ENCODE results near the gene ERVFRD-1.
"Not testable (repeated sequence)": the region's sequence is repeated elsewhere in the genome, so short reads cannot be mapped to it uniquely, and the experiment has no call there.

The ERVFRD-1 gene

DNA sequence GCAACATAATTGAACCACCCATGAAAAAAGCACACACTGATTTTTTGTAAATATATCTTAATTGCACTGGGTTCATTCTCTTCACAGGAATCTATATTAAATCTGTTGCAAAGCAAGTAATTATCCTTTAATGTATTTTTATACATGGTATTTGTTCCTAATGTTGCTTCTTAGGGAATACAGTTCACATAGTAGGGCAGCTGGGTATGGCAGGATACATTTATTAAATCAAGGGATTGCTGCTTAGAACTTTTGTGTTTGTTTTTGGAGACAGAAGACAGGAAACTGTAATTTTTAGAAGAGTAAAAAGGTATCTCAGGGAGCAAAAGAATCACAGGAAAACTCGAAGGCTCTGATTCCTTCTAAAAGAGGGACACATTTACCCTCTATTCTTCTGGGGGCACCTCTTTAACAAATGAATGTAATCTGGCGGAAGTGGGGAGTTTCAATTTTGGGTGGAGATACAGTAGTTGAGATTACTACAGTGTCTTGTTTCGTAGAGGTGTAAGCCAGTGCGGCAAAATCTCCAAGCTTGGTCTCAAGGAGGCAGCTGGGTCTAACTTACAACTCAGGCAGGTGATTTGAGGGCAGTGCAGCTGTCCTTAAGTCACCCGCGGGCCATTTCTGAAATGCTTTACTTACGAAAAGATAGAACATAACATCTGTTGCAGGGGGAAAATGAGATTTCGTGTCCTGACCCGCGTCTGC, 18.7 kb downstream of the ERVFRD-1 start:
- no peak for DNase-seq (ENCODE audit: low read depth in 3 of 3, low spot score in 1 of 3)

DNA sequence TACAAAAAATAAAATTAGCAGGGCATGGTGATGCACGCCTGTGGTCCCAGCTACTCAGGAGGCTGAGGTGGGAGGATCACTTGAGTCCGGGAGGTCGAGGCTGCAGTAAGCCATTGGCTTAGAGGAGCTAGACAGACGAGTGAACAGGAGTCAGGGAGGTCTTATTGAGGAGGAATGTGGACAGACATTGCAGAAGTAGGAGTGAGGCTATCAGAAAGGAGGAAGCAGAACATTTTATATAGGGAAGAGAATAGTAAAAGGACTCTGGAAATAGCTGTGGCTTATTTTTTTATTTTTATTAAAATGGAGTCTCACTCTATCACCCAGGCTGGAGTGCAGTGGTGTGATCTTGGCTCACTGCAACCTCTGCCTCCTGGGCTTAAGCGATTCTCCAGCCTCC, 20.4 kb downstream of the ERVFRD-1 start:
- not testable (repeated sequence) for DNase-seq (ENCODE audit: low read depth in 3 of 3, low spot score in 1 of 3)

DNA sequence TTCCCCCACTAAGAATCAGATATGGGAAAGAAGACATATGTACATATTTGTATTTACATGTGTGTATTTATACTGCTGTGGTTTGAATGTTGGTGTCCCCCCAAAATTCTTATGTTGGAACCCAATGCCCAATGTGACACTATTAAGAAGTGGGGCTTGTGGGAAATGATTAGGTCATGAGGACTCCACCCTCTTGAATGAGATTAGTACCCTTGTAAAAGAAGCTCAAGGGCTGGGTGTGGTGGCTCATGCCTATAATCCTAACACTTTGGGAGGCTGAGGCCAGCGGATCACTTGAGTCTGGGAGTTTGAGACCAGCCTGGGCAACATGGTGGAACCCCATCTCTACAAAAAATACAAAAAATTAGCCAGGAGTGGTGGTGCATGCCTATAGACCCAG, 21.8 kb downstream of the ERVFRD-1 start:
- DNase-seq (ENCODE audit: low read depth in 3 of 3, low spot score in 1 of 3): no peak

DNA sequence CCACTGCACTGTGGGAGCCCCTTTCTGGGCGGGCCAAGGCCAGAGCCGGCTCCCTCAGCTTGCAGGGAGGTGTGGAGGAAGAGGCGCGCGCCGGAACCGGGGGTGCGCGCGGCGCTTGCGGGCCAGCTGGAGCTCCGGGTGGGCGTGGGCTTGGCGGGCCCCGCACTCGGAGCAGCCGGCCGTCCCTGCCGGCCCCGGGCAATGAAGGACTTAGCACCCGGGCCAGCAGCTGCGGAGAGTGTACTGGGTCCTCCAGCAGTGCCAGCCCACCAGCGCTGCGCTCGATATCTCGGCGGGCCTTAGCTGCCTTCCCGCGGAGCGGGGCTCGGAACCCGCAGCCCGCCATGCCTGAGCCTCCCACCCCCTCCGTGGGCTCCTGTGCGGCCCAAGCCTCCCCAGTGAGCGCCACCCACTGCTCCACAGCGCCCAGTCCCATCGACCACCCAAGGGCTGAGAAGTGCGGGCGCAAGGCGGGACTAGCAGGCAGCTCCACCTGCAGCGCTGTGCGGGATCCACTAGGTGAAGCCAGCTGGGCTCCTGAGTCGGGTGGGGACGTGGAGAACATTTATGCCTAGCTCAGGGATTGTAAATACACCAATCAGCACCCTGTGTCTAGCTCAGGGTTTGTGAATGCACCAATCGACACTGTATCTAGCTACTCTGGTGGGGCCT, 24.2 kb downstream of the ERVFRD-1 start:
- not testable (repeated sequence) for DNase-seq (ENCODE audit: low read depth in 3 of 3, low spot score in 1 of 3)

DNA sequence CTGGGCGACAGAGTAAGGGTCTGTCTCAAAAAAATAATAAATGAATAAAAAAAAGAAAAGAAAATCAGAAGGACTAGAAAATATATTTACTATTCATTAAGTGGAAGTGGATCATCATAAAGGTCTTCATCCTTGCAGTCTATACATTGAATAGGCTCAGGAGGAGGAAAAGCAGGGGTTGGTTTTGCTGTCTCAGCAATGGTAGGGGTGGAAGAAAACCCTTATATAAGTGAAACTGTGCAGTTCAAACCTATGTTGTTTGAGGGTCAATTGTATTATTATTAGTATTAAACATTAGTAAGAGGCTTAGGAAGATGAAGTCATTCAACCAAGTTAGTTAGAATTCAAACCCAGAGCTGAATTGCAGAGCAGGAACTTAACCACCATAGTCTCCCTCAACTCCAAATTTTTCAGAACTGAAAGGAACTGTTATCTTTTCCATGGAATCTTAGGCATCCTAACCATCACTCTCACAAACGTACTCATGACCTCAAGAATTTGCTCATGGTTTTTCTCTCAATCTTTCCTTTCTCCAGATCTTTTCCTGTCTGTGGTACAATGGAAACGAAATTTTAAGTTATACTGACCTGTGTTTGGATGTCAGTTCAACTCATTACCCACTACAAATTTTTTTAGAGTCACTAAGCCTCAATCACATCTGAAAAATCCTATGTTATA, 25.6 kb downstream of the ERVFRD-1 start:
- DNase-seq (ENCODE audit: low read depth in 3 of 3, low spot score in 1 of 3): no peak

DNA sequence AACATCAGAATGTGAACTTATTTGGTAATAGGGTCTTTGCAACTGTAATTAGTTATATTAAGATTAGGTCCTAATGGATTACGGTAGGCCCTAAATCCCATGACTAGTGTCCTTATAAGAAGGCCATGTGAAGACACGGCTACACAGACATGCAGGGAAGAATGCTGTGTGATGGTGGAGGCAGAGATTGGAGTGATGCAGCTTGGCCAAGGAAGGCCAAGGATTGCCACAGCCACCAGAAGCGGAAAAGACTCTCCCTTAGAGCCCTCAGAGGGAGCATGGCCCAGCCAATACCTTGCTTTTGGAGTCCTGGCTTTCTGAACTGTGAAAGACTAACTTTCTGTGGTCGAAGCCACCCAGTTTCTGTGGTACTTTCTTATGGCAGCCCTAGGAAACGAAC, 27.6 kb downstream of the ERVFRD-1 start:
- DNase-seq (ENCODE audit: low read depth in 3 of 3, low spot score in 1 of 3): no peak

DNA sequence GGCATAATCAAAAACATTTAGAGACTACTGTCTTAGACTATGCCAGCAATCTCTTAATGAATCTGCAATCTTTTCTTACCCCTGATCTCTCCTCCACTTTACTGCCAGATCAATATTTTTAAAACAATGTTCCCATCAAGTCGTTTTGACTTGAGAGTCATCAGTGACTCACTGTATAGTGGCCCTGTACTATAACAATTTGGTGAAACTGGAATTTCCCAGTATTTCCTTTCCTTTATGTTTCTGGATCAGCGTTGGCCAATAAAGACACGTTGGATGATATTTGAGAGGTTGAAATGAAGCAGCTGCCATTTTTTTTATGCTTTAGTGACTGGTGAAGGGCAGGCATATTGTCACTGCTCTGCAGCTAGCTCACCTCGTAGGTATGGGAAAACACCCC, 28.0 kb downstream of the ERVFRD-1 start:
- DNase-seq (ENCODE audit: low read depth in 3 of 3, low spot score in 1 of 3): no peak

DNA sequence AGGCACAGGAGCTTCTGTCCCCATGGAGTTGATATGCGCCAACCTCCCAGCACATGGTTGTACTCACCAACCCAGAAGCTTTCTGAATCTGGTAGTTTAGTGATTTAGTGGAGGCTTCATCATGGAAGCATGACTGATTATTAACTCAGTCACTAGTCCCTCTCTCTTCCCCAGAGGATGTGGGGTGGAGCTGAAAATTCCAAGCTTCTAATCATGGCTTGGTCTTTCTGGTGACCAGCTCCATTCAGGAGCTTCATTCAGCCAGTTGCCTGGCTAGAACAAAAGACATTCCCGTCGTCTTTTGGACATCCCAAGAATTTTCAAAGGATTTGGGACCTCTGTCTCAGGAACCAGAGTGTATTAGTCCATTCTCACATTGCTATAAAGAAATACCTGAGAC, 31.2 kb downstream of the ERVFRD-1 start:
- no peak for DNase-seq (ENCODE audit: low read depth in 3 of 3, low spot score in 1 of 3)

DNA sequence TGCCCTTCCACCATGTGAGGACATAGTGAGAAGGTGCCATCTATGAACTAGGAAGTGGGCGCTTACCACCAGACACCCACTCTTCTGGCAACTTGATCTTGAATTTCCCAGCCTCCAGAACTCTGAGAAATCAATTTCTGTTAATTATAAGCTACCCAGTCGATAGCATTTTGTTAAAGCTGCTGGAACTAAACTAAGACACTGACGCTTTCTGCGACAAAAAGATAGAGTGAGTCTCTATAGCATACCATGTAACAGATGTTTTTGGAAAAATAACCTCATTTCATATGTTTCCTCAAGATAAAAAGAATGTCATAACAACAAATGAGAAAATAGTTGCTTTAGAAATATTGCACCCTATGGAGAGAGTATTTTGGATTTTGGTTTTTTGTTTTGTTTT, 33.3 kb downstream of the ERVFRD-1 start:
- no peak for DNase-seq (ENCODE audit: low read depth in 3 of 3, low spot score in 1 of 3)

DNA sequence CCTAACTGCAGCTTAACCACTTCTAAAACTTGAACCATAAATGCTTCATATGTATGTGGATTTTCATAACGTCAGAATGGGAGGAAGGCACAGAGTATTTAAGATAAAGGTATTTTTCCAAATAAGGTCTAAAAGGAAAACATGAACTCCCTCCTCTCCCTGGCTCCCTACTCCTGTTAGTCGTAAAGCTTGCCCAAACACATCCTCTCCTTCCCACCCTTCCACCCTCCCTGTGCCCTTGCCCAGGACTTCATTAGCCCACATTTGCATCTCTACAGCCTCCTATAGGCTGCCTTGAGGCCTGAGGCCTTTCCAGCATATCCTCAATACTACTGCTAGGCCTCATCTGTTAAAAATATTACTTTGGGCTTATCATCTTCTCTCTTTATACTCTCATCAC, 35.0 kb downstream of the ERVFRD-1 start:
- no peak for DNase-seq (ENCODE audit: low read depth in 3 of 3, low spot score in 1 of 3)

DNA sequence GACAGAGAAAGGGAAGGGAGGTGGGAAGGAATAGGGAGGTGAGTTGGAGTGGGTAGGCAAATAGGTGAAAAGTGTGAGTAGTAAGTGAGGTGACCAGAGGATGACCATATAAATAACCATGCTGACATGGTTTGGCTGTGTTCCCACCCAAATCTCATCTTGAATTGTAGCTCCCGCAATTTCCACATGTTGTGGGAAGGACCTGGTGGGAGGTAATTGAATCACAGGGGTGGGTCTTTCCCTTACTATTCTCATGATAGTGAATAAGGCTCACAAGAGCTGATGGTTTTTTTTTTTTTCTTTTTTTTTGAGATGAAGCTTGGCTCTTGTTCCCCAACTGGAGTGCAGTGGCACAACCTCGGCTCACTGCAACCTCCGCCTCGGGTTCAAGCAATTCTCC, 39.4 kb downstream of the ERVFRD-1 start:
- DNase-seq (ENCODE audit: low read depth in 3 of 3, low spot score in 1 of 3): no peak

DNA sequence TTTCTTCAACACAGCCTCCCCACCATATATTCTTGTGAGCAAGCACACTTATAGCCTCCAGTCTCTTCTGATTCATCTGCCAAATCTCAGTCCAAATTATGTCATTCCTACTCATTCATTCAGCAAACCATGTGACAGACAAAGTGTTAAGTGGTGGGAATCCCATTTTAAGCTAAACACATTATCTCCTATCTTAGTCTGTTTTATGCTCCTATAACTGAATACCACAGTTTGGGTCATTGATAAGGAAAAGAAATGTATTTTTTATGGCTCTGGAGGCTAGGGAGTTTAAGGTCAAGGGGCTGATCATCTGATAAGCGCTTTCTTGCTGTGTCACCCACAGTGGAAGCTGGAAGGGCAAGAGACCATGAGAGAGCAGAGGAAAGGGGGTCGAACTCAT, 41.8 kb downstream of the ERVFRD-1 start:
- no peak for DNase-seq (ENCODE audit: low read depth in 3 of 3, low spot score in 1 of 3)

DNA sequence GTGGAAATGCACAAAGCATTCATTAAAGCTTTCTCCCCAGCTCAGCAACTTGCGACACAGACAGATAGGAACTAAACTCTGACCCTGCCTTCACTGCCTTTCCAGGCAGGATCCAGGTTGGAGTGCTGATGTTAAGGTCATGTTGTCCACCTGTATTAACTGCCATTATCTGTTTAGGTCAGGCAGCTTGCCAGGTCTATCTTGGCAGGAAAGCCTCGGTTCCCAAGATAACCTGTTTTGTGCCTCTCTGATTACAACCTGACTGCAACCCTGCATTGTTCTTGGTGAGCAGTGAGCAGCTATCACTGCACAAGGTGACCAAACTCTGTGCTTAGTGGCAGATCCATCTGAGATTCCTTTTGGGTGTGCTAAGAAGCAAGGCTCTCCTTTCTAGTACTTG, 44.2 kb downstream of the ERVFRD-1 start:
- DNase-seq (ENCODE audit: low read depth in 3 of 3, low spot score in 1 of 3): no peak

DNA sequence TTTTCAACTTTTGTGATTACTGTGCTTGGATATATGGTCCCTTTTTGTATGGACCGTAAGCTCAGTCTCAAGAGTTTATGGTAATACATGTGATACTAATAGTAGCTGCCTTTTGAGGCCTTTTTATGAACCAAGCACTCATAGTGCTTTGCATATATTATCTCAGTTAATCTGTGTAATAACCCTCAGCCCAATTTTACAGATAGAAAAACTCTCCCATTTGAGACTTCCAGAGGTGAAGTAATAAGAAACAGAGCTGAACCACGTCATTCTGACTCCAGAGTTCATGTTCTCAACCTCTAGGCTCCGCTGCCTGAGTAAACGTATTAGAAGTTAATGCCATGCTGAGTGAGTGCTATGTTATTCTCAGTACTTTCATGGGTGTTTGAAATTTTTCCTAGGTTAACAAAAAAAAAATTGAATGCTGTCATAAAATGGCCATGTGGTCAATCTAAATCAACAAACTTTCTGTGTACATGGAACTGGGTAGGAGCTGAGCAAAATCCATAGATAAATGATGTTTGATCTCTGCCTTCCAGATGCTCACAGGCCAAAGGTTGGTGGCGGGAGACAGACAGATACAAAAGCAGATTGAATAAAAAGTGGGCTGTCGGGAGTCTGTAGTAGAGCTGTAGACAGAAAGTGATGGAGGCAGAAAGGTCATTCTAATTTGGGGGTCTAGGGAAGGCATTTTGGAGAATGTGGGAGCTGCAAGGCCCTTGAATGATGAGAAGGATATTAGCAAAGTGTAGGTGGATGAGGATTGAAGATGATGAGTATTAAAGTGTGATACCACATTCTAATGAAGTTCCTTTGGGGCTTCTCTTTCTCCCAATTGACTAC, 44.8 kb downstream of the ERVFRD-1 start:
- DNase-seq (ENCODE audit: low read depth in 3 of 3, low spot score in 1 of 3): no peak

DNA sequence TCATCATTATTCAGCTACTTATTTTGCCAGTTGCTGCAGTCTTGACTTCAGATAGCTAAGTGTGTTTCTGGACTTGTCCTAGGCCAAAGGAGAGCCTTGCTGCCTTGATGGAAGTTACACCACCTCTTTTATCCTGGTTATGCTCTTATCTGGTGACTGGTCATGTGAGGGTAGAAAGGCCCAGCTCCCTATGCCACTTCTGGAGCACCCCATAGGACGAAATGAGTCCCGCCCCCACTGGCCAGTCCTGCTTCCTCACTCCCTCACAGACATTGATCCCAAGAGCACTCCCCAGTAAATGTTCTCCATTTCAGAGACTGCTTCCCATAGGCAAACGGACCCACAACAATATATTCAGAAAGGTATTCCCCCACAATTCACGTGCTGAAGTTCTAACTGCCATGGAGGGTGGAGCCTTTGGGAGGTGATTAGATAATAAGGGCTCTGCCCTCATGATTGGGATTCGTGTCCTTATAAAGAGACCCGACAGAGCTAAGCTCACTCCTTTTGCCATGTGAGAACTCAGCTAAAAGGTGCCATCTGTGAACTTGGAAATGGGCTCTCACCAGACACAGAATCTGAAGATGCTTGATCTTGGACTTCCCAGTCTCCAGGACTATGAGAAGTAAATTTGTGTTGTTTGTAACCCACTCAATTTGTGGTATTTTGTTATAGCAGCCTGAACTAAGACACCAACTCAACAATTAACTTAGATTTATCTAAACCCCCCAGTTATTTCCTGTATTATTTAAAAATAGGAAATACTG, 45.9 kb downstream of the ERVFRD-1 start:
- DNase-seq (ENCODE audit: low read depth in 3 of 3, low spot score in 1 of 3): no peak

DNA sequence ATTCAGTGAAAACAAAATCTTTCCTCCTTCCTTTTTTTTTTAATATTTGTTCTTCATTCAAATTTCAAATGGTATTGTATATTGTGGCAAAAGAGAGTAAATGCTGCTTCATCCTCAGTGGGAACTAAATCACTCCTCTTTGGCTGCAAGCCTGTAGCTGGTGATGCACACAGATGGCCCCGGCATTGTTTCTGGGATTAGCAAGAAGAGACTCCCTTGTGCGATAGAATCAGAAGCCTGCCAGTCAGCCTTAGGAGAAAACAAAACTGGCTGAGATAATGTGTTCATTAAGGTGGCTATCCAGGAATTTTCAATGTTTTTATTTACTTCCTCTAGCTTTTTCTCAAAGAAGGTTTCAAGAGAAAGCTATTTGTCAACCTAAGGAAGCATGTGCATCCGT, 46.7 kb downstream of the ERVFRD-1 start:
- DNase-seq (ENCODE audit: low read depth in 3 of 3, low spot score in 1 of 3): no peak

DNA sequence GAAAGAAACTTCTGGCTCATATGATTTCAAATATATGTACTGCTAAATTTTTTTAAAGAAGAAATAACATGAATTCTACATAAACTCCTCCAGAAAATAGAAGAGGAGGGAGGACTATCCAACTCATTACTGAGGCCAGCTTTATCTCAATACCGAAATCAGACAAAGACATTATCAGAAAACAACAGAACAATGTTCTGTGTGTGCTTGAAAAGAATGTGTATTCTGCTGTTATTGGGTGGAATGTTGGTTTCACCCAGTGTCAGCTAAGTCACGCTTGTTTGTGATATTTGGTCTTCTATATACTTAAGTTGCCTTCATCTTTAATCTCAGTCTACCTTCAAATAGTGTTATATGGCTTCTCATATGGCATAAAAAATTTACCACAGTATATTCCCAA, 48.8 kb downstream of the ERVFRD-1 start:
- no peak for DNase-seq (ENCODE audit: low read depth in 3 of 3, low spot score in 1 of 3)

DNA sequence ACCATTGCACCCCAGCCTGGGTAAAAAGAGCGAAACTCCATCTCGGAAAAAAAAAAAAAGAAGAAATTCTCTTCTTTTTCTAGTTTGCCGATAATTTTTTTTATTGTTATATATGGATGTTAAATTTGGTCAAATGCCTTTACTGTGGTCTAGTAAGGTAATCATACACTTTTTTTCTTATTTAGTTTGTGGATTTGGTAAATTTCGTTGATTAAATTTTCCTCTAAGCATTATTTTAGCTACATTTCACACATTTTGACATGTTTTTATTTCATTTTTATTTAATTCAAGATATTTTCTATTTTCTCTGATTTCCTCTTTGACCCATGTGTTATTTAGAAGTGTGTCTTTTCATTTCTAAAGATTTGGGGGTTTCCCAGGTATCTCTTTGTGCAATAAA, 49.4 kb downstream of the ERVFRD-1 start:
- DNase-seq (ENCODE audit: low read depth in 3 of 3, low spot score in 1 of 3): no peak

DNA sequence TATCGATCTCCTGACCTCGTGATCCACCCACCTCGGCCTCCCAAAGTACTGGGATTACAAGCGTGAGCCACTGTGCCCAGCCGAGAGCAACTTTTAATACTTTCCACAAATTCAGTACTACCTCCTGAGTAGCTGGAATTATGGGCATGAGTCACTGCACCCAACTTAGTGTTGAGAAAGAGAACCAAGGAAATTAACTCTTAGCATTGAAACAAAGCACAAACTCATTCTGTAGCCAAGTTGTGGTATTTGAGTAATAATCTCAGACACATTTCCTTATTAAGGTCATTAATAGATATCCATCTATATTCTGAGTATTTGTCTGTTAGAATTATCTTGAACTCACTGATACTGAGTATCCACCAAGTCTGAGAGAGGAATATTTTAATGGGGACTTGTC, 53.1 kb downstream of the ERVFRD-1 start:
- no peak for DNase-seq (ENCODE audit: low read depth in 3 of 3, low spot score in 1 of 3)

DNA sequence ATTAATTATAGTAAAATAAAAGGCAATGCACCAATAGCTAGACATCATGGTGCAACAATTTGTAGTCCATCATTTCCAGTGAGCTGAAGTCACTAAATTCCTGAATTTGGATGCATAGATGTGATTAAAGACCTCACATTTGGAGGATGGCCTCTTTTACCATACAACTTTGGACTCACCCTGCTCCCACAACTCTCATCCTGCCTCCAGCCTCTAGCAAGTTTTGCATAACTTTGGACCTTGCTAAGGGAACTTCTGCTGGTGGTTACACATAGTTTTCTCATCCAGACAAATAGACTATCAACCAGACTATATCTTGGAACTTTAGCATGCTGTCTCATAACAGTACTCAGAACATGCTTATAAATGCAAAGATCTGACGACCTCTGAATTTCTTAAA, 54.7 kb downstream of the ERVFRD-1 start:
- no peak for DNase-seq (ENCODE audit: low read depth in 3 of 3, low spot score in 1 of 3)

DNA sequence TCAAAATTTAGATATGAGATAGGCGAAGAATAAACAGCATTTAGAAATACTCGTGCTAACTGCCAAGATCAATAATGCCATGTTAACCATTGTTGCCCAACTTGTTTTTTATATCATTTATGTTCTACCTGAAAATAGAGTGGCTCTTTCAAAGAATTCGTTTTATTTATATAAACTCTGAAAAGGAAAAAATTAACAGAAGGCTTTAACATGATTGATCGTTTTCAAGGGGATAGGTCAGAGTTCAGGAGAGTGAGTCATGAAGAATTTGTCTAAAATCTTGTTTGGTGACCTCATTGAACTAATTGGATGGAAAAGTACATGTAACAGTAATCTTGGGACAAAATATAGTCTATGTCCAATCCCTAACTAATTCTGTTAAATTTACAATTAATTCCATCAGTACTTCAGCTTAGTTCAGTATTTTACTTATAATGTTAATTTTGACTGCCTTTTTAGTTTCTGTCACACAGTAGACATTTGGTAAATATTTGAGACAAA, 56.3 kb downstream of the ERVFRD-1 start:
- DNase-seq (ENCODE audit: low read depth in 3 of 3, low spot score in 1 of 3): no peak
